HG03342 (cell line): ENCODE data around the gene WFDC9.
A peak's percentile ranks its signal among the peaks of the same experiment; 100 is the strongest.
"Not testable (repeated sequence)": the region's sequence is repeated elsewhere in the genome, so short reads cannot be mapped to it uniquely, and the experiment has no call there.

Experiments
- ATAC-seq: cut with Tn5 transposase; IDR thresholded peaks from one replicate; pipeline ENCODE4 v1.9.1; 2021; ENCODE audit warnings: mild to moderate bottlenecking, moderate library complexity; ENCODE audit not compliant: unreplicated experiment

The WFDC9 gene

GRCh38 chr20:45631184-45631583, at the start of gene WFDC9:
WFDC9 (minus strand) TSS chr20:45631284; CDS start chr20:45610181, 21,103 bp downstream.
- no peak for ATAC-seq

DNA sequence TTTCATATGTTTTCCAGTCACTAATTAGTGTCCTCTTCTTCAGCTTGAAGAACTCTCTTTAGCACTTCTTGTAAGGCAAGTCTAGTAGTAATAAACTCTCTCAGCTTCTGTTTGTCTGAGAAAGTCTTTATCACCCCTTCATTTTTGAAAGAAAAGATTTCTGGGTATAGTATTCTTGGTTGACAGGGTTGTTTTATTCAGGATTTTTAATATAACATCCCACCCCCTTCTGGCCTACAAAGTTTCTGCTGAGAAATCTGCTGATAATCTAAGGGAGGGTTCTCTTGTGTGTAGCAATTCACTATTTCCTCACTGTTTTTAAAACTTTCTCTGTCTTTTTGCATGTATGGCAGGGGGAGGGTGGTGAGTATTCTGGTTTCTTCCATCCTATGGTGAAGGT, 48.6 kb upstream of the WFDC9 start:
- no peak for ATAC-seq

DNA sequence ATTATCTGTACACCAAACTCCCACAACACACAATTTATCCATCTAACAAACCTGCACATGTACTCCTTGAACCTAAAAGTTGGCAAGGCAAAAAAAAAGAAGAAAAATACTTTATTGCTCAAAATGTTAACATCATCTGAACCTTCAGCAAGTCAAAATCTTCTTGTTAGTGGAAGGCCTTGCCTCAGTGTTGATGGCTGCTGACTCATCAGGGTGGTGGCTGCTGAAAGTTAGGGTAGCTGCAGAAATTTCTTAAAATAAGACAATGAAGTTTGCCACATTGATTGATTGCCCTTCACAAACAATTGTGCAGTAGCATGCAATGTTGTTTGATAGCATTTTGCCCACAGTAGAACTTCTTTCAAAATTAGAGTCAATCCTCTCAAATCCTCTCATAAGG, 41.7 kb upstream of the WFDC9 start:
- no peak for ATAC-seq

- ATAC-seq: no peak
These were observed 39.1 kb upstream of the WFDC9 start, which contains the start of gene WFDC11 for GRCh38 chr20:45670139-45670538. WFDC11 (minus strand) TSS chr20:45670239; CDS start chr20:45650600, 19,639 bp downstream.

- ATAC-seq: not testable (repeated sequence)
These were observed 26.0 kb upstream of the WFDC9 start for GRCh38 chr20:45657038-45657437.

- not testable (repeated sequence) for ATAC-seq
These were observed 20.6 kb upstream of the WFDC9 start for GRCh38 chr20:45651726-45652125.

DNA sequence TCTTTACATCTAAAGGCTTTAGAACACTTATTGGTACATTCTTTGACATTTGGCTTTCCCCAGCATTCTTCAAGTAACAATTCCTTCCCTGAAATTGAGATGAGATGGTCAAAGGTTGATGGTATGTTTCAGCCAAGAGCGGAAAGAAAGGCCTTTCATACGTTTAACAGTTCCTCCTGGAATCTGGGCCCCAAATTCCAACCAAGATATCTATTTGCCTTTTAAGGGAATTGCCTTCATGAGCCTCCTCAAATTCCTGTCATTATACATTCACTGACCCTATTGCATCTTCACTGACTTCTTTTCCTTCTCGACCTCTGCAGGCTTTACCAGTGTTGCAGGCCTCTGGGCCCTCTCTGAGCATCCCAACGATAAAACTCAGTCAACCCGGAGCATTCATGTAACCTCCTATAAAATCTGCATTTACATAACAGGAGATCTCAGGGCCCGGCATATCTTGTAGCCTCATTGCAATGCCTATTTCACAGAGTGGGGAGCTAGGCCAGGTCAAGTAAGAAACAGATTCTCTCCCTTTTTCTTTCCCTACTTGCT, 18.3 kb upstream of the WFDC9 start:
- ATAC-seq: no peak

GRCh38 chr20:45647441-45648050, 16.5 kb upstream of the WFDC9 start:
- ATAC-seq: no peak

- ATAC-seq: no peak
These were observed 15.8 kb upstream of the WFDC9 start for GRCh38 chr20:45646875-45647274.

GRCh38 chr20:45645869-45646268, 14.8 kb upstream of the WFDC9 start:
- ATAC-seq: not testable (repeated sequence)

GRCh38 chr20:45641076-45641475, 10.0 kb upstream of the WFDC9 start:
- ATAC-seq: not testable (repeated sequence)

GRCh38 chr20:45639687-45640086, 8.6 kb upstream of the WFDC9 start:
- no peak for ATAC-seq

DNA sequence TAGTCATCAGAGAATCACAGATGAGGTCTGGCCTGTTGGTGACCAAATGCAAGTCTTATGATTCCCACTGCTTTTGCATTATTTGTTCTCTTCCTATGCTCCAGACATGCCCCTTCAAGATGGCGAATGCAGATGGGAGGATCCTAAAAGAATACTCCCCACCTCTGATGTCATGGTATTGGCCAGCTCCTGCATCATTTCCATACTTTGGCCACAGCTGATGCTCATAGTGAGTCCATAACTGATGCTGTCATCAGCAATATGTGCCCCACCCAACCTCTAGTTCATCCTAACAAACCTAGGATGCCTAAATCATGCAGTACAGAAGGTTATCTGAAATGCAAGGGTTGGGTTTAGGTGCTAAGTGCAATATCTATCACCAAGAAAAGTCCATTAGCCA, 5.4 kb upstream of the WFDC9 start:
- no peak for ATAC-seq

GRCh38 chr20:45630371-45630770, 713 bp downstream of the WFDC9 start:
- ATAC-seq: no peak

- ATAC-seq: peak; percentile 64
These were observed 1.5 kb downstream of the WFDC9 start, which contains the start of gene WFDC10A for GRCh38 chr20:45629496-45630100. WFDC10A (plus strand) TSS chr20:45629739; CDS start chr20:45629814, 75 bp downstream.

- ATAC-seq: no peak
These were observed 4.5 kb downstream of the WFDC9 start for GRCh38 chr20:45626540-45626939.

- ATAC-seq: no peak
These were observed 9.5 kb downstream of the WFDC9 start for GRCh38 chr20:45621593-45621992.

DNA sequence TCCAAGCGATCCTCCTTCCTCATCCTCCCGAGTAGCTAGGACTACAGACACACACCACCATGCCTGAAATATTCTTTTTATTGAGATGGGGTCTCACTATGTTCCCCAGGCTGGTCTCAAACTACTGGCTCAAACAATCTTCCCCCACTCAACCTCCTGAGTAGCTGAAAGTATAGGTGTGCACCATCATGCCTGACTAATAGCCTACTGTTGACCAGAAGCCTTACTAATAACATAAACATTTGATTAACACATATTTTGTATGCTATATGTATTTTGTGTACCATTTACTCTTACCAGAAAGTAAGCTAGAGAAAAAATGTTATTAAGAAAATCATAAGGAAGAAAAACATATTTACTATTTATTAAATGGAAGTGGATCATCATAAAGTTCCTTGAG, 13.5 kb downstream of the WFDC9 start:
- ATAC-seq: no peak

- no peak for ATAC-seq
These were observed 18.8 kb downstream of the WFDC9 start for GRCh38 chr20:45612314-45612713.

DNA sequence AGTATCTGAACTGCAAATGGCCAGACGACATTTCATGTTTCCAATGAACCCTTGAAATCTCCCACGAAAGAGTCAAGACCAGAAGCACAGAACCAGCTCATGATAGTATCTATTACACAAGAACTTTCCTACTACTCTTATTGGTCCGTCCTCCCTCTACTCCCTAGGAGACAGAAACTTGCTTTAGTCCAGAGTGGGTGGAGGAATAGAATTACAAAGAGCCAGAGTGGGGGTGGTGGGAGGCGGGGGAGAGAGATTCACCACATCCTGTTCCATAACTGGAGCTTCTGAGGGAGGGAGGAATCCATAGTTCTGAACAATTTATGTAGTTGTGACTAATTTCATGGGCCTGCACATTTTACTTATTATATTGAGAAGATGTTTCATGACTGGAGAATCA, 20.0 kb downstream of the WFDC9 start:
- ATAC-seq: no peak

- no peak for ATAC-seq
These were observed 23.3 kb downstream of the WFDC9 start for GRCh38 chr20:45607810-45608209.

DNA sequence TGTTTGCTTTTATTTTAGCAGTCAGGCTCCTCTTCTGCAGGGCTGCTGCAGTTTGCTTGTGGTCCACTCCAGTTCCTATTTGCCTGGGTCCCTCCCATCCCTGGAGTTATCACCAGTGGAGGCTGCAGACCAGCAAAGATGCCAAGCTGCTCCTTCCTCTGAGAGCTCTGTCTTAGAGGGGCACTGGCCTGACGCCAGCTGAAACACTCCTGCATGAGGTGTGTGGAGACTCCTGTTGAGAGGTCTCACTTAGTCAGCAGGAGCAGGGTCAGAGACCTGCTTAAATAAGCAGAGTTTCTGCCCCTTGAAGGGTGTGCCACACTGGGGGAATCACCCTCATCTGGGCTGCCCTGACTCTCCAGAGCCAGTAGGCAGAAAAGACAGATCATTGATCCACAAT, 35.8 kb downstream of the WFDC9 start:
- no peak for ATAC-seq
